Activated T-cell treated with anti-CD3 and anti-CD28 coated beads for 4 hours (primary cell): Measurements from ENCODE around the gene PTPN2.
"Not testable (repeated sequence)": the region's sequence is repeated elsewhere in the genome, so short reads cannot be mapped to it uniquely, and the experiment has no call there.

ENCODE experiments used
- DNase-seq: peaks from one replicate; pipeline ENCODE4 v3.0.0-alpha.2; 2020

PTPN2 gene

DNA sequence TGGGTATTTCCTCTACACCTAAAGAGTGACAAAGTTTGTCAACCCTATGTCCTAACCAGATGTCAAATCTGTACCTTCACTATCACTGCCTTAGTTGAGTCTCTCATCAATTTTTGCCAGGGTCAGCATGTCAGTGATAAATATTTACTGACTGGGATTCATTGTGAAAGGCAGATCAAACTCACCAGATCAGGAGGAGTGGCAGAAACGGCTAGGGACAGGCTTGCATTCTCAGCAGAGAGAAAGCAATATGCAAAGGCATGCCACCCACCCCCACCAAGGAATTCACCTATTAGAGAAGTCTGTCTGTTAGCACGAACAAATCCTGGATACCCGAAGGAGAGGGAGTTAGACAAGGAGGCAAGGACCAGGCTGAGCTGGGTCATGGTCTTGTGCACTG, 62.6 kb downstream of the PTPN2 start:
- no peak for DNase-seq

DNA sequence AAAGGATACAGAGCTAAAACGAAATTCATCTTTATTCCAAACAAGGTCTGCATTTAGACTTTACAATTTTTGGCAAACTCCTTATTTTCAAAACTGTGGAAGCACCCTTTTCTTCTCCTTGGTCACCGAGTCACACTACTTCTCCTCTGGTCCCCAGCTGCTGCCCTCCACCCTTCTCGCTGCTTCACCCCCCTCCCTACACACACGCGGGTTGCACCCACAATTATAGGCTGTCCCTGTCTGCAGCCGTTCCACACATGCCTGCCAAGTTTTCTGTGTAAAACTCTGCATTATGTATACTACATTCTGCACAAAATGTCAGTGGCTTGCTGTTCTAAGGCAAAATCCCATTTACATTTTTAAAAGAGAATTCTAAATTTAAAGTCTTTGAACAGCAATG, 63.5 kb downstream of the PTPN2 start:
- no peak for DNase-seq

DNA sequence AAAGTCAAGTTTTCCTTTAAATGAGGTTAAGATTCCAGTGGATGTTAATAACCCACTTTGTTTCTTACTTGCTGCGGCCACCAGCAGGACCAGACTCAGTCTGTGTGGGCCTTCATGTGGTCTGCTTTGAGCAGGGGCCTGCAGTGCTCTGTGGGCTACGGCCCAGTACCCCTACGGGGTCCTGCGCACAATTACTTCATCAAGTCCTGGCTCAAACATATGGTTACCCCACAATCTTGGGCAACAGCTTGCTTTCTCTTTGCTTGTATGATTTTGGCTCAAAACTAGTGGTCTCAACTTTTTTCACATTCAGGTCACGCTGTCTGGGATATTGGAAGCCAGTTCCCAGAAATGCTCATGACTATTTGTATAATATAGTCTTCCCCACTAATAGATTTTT, 64.2 kb downstream of the PTPN2 start:
- DNase-seq: no peak

DNA sequence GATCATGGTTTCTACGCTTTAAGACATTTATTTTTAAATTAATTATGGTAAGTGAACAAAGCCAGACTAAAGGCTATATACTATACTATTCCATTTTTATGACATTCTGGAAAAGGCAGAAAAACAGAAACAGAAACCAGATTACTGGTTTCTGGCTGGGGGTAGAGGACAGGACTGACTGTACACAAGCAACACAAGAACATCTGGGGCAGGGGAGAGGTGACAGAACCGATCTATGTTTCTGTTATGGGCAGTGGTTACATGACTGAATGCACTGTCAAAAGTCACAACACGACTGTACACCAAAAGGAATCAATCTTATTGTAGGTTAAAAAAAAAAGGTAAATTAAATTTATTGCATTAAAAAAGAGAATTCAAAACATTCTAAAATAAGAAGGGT, 64.7 kb downstream of the PTPN2 start:
- no peak for DNase-seq

DNA sequence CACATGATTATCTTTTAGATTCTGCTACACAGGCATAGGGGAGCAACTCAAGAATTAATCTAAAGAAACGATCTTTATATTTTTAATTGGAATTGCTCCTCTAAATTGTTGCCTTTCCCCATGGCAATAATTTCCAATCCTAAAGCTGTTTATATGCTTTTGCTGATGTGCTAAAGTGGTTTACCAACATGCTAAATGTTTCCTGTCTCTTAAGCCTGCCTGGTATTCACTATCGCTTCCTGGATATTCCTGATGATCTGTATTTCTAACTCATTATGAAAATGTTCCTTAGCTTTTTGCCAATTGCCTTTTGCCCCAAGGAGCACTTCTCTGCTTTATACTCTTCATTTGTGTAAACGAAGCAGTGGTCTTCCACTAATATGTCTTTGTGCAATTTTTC, 65.8 kb downstream of the PTPN2 start:
- no peak for DNase-seq

DNA sequence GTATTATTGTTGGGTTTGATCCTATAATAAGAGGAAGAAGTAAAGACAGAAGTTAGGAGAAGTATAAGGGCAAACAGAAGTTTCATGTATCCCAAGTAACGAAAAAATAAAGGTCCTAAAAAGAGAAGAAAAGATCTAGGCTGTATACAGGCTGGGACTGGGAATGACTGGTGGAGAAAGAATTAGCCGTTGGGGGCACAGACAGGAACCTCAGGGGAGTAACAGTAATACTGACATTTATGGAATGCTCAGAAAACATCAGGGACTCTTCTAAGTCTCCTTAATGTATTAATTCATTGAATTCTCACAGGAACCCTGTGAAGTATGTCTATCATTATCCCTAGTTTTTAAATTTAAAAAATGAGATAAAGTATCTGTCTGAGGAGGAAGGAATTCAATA, 67.6 kb downstream of the PTPN2 start:
- no peak for DNase-seq

DNA sequence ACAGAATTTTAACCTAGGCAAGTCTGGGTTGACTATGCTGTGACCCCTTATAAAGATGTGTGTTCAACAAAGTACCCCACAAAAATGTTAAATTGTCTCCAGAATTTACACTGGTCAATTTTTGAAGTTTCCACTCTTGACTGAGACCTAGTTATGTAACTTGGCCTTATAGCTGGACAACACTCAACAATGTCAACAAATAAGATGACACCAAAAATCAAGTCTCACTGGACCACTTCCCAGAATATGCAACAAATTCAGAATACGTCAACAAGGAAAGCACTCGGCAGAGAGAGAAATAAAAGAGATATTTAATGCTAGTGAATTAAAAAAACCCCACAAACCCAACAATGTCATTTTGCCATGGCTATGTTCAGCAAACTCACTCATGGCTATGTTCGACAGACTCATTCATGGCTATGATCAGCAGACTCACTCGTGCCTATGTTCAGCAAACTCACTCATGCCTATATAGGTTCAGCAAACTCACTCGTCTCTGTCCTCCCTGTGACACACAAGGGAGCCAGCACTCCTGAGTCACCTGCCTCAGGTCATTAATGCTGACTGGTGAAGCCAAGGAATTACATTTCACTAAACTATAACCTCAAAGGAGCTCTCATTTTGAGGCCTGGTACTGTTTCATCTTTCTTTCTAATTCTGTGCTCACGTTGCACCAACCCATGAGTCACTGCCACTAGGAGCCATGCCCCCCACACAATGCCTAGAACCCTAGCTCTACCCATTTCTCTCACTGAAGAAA, 72.7 kb downstream of the PTPN2 start:
- no peak for DNase-seq

DNA sequence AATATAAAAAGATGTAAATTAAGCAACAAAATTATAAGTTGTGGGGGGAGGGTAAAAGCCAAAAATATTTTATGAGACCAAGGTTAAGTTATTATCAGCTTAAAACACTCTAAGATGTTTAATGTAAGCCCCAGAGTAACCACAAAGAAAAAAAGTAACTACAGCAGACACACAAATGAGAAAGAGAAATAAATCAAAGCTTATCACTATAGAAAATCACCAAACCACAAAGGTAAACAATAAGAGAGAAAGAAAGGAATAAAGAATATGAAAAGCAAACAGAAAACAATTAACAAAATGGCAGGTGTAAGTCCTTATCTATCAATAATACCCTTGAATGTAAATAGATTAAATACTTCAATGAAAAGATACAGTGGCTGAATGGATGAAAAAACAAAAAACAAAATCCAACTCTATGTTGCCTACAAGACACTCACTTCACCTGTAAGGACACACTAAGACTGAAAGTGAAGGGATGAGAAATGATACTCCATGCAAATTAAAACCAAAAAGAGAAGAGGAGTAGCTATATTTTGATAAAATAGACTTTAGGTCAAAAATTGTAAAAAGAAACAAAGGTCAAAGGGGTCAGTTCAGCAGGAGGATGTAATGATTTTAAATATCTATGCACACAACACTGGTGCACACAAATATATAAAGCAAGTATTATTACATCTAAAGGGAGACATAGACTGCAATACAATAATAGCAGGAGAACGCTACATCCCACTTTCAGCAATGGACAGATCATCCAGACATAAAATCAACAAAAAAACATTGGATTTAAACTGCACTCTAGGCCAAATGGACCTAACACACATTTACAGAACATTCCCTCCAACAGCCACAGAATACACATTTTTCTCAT, 80.7 kb downstream of the PTPN2 start:
- no peak for DNase-seq

DNA sequence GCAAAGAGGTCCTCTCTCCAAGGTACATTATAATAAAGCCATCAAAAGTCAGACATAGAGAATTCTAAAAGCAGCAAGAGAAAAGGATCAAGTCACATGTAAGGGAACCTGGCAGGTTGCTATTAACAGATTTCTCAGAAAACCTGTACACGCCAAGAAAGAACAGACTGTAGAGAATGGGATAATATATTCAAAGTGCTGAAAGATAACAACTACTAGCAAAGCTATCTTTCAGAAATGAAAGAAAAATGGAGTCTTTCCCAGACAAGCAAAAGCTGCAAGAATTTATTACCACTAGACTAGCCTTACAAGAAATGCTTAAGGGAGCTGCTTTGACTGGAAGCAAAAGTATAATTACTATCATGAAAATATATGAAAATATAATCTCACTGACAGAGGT, 81.5 kb downstream of the PTPN2 start:
- DNase-seq: no peak

DNA sequence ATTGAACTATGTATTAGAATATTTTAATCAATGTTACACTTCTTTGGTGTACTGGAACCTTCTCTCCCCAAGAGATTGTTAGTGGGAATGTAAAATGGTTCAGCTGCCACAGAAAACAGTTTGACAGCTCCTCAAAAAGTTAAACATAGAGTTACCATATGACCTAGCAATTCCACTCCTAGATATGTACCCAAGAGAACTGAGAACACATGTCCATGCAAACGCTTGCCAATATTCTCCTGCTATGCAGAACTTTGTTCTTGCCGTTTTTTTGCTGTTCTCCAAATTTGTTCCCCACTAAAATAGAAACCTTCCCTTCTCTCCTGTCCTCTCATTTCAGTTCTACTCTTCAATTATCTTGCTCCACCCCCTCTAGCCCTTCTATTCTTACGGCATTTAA, 87.6 kb downstream of the PTPN2 start:
- no peak for DNase-seq

DNA sequence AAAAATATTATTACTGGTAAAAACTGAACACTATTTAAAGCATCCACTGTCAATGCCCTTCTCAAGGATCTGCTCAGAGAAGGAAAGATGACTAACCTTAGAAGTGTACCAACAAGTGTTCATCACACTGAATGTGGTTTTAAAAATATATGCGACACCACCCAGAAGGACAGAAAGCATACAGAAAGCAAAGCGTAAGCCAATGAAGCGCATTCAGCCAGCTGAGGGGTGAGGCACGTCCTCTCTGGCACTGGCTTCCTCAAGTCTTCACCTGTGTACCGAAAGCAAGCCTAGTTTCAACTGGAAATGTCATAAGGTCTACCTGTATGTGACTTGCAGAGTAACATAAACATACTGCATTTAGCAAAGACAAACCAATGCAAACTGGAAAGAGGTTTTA, 92.4 kb downstream of the PTPN2 start:
- DNase-seq: no peak

DNA sequence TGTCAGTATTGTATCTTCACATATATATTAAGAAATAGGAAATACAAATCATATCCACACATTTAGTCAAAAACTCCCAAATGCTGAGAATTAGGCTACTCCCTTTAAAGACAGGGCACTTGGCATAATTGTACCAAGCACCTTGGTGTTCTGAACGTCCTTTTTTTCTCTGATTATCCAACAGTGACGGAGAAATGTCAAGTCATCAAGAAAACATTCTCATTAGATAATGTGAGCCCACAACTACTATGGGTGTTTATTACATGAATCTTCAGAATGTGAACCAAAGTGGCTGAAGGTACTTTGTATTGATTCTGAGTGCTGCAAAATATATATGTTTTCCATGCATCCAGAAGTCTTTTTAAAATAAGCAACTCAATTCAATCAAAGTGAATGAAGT, 97.4 kb downstream of the PTPN2 start:
- no peak for DNase-seq

DNA sequence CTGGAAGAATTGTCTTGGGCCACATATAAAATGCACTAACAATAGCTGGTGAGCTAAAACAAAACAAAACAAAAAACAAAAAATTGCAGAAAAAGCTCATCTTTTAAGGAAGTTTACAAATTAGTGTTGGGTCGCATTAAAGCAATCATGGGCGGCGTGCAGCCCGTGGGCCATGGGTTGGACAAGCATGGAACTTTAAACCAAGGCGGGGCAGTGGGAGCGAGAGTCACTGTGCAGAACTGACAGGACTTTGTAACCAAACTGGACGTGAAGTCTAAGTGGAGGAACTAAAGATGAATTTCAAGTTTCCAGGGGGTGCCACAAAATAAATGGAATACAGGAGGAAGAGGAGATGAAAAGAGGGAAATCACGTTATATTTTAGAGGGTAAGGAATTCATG, 100.5 kb downstream of the PTPN2 start:
- DNase-seq: no peak

DNA sequence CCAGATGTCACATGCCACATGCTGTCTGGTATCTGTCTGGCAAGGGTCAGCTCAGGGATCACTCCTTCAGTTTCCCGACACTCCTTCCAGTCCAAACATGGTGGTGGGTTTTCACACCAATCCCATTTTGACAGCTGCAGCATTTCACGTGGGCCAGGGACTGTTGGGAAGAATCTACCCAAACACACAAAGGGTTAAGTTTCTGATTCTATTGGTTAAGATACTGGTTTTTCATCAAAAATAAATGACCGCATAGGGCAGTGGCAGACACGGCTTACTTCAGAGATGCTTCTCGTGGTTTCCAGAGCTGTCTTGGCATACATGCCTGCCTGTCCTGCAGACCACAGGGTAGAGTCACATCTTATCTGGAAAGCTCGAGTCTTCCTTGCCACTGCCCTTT, 101.5 kb downstream of the PTPN2 start:
- no peak for DNase-seq

DNA sequence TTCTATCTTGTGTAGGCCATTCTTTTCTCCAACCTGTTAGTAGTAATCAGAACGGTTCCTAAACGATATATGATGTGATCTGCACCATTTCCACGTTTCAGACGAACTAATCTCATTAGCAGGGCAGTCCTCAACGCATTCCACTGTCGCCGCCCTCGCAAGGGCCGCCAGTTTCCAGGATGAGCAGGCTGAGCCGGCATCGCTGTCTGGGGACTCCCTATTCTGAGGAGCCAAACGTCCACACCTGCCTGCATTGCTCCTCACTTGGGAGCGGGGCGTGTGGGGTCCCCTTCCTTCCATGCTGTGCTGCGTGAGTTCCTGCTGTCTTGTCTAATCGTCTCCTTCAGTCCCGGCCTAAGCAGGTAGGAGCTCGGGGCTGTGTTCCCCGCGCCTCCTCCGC, 104.6 kb downstream of the PTPN2 start:
- DNase-seq: no peak

DNA sequence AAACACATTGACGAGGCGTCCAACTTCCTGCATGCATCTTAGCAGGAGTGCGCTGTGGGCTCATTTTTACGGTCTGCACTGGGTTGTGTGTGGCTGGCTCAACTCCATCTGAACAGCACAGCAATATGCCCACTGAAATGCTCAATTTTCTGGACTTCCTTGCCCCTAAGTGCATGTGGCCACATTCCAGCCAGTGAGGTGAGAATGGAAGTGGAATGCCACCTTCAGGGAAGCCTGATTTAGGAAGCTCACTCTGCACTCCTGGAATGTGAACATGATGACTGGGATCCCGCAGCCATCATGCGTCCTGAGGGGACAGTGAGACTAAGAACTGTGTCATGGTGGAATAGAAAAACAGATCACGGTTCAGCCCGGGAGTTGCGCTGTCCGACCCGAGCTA, 105.0 kb downstream of the PTPN2 start:
- DNase-seq: no peak

DNA sequence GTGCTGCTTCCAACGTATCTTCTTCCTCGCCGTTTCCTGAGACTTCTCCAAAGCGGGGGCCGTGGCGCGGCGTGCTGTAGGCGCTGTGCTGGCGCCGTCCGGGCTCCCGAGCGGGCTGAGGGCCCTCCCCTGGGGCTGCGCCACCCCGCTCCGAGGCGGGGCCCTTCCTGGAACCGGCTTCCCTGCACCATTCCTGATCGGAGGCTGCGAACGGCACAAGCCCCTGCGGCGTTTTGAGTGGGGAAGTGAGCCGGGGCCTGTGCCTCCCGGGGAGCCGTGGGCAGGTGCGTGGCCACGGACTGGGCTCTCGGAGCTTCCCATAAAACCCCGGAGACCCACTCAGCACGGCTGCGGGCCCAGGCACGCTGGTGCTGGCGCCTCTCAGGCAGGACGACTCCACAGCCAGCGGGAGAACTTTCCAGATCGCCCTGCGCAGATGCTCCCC, 106.5 kb downstream of the PTPN2 start:
- no peak for DNase-seq

DNA sequence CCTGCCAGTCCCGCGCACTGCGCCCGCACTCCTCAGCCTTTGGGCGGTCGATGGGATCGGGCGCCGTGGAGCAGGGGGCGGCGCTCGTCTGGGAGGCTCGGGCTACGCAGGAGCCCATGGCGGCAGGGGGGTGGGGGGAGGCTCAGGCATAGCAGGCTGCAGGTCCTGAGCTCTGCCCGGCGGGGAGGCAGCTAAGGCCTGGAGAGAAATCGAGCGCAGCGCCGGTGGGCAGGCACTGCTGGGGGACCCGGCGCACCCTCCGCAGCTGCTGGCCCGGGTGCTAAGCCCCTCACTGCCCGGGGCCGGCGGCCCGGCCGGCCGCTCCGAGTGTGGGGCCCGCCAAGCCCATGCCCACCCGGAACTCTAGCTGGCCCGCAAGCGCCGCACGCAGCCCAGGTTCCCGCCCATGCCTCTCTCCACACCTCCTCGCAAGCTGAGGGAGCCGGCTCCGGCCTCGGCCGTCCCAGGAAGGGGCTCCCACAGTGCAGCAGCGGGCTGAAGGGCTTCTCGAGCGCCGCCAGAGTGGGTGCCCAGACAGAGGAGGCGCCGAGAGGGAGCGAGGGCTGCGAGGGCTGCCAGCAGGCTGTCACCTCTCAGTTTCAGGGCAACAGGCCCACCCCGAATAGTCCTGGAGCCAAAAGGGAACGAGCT, 107.1 kb downstream of the PTPN2 start:
- DNase-seq: no peak

DNA sequence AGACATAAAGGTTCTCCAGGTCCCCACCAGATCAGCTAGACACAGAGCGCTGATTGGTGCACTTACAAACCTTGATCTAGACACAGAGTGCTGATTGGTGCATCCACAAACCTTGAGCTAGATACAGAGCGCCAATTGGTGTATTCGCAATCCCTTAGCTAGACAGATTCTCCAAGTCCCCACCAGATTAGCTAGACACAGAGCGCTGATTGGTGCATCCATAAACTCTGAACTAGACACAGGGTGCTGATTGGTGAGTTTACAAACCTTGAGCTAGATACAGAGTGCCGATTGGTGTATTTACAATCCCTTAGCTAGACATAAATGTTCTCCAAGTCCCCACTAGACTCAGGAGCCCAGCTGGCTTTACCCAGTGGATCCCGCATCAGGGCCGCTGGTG, 107.6 kb downstream of the PTPN2 start:
- not testable (repeated sequence) for DNase-seq

DNA sequence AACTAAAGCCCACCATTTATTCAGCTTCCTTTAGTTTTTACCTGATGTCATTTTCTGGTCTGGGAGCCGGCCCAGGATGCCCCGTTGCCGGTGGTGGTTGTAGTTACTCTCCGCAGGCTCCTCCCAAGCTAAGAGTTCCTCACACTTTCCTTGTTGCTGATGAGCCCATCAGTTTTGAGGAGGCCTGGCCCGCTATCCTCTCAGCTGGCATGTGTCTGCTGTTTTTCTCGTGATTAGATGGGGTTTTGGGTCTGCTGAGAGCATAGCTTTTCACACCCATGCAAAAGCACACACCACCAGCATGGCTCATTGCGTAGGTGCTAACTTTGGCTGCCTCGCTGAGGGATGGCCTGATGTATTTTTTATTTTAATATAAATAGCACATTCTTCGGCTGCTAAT, 109.1 kb downstream of the PTPN2 start:
- no peak for DNase-seq

DNA sequence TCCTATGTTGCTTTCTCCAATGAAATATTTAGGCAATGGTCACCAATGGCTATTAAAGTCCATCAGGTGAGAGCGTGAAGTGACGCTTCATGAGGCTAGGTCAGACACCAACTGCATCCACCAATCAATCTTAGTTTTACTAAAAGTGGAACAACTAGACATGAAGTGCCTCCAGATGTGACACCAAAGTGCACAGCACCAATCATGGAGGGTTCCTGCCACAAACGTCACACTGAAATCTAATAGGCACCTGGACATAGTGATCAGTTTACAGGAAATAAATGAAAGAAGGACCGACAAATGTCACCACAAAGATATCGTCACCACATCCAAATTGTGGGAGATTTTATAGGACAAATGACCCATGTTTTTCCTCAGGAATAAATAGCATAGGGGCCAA, 110.7 kb downstream of the PTPN2 start:
- DNase-seq: no peak

DNA sequence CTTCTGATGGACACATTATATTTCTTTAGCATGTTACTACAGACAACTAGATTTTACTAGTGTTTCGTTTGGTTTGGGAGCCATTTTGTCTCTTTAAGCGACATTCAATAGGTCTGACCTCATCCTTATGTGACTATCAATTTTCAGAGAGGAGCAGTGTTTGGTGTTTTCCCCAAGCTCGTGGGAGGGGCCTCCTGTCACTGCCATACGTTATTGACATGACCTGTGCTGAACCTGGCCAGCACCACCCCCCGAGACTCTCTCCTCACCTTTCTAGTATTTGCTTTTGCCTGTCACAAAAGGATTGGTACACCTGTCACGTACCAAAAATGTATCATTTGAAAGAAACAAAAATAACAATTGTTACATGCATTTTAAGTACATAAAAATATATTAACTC, 111.9 kb downstream of the PTPN2 start:
- no peak for DNase-seq

DNA sequence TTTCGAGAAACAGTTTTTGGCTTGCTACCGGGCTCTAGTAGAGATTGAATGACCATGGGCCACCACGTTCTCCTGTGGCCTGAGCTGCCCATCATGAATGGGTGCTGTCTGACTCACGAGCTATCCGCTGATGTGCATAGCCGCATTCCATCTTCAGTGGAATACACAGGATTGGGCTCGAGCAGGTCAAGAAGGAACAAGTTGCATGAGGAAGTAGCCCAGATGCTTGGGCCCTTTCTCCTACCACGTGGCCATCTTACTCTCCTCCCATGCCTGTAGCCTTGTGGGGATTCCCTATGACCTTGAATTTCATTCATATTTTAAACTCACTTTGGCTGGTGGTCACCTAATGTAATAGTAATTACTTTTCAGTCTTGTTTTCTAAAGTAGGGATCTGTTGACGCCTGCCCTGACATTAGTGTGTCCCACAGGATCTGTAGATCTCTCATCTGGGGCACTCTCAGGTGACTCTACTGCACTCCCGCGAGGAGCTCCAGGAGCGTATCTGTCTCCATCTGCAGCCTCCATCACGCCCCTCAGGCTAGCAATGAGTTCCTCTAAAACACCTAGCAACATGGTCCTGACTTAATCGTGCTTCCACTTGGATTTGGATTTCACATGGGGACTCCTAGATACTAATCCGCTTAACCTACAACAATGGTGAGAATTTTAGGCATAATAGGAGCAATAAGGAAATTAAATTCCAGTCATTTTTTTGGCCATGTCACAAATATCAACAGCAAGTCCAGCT, 113.4 kb downstream of the PTPN2 start:
- DNase-seq: no peak
